OCI-LY7 (cell line): ENCODE measurements around the gene RAD51B. TPM values are rescaled to one million over a fixed set of nuclear protein-coding genes. Genes with fewer than 3 reads are reported as not detected.

Experiments used
- BruUV-seq: library from RNA; stranded (reverse); fragments of 400-500 nt; replicated peaks from 2 replicates; lab custom pipeline; 2021; lab: Mats Ljungman, UMichigan
- CTCF ChIA-PET: fragments of 300-600 bp; sonication (Branson Sonifier 250); formaldehyde crosslinking; loops from one replicate; lab custom pipeline; 2022; ENCODE audit warnings: antibody characterized with exemption; ENCODE audit not compliant: unreplicated experiment; lab: Charles Lee
- POLR2A ChIA-PET: fragments of 300-600 bp; sonication (Branson Sonifier 250); formaldehyde crosslinking; loops from one replicate; lab custom pipeline; 2022; ENCODE audit warnings: antibody characterized with exemption; lab: Charles Lee
- DNase-seq: peaks from one replicate; pipeline ENCODE4 v3.0.0-alpha.2; 2015; ENCODE audit warnings: low spot score
- H2AFZ ChIP-seq: fragments of 200-600 bp; sonication (generic), shearing (Covaris generic); 2 replicates; pipeline ENCODE4 v1.6.1; 2014; ENCODE audit warnings: mild to moderate bottlenecking, antibody characterized with exemption, low read length, moderate library complexity
- H3K27ac ChIP-seq: fragments of 200-600 bp; sonication (generic); 2 replicates; pipeline ENCODE4 v1.5.1; 2014; ENCODE audit warnings: mixed run types, low read depth, mild to moderate bottlenecking, moderate library complexity, low read length, inconsistent platforms; ENCODE audit not compliant: poor library complexity, severe bottlenecking
- H3K36me3 ChIP-seq: fragments of 200-600 bp; sonication (generic); 2 replicates; pipeline ENCODE4 v1.6.1; 2014; ENCODE audit warnings: mild to moderate bottlenecking, antibody characterized with exemption, low read length, moderate library complexity, mixed read lengths; ENCODE audit not compliant: insufficient read depth
- H3K4me1 ChIP-seq: fragments of 200-600 bp; sonication (generic); 2 replicates; pipeline ENCODE4 v1.5.1; 2014; ENCODE audit warnings: mild to moderate bottlenecking, low read length; ENCODE audit not compliant: insufficient read depth, poor library complexity, severe bottlenecking
- H3K4me2 ChIP-seq: fragments of 200-600 bp; sonication (generic); 2 replicates; pipeline ENCODE4 v1.6.1; 2014; ENCODE audit warnings: mild to moderate bottlenecking, low read length
- H3K4me3 ChIP-seq: fragments of 200-600 bp; sonication (generic); 2 replicates; pipeline ENCODE4 v1.5.1; 2014; ENCODE audit warnings: mild to moderate bottlenecking, low read depth, low read length; ENCODE audit not compliant: poor library complexity, severe bottlenecking
- H3K79me2 ChIP-seq: fragments of 200-600 bp; sonication (generic); 2 replicates; pipeline ENCODE4 v1.6.1; 2016; ENCODE audit warnings: low read depth, mild to moderate bottlenecking, low read length, moderate library complexity, mixed read lengths; ENCODE audit not compliant: insufficient read depth
- H3K9me2 ChIP-seq: fragments of 200-600 bp; sonication (generic); 2 replicates; pipeline ENCODE4 v1.6.1; 2016; ENCODE audit warnings: mild to moderate bottlenecking, low read length, mixed read lengths; ENCODE audit not compliant: insufficient read depth
- H3K9me3 ChIP-seq: fragments of 200-600 bp; sonication (generic); 2 replicates; pipeline ENCODE4 v1.6.1; 2014; ENCODE audit warnings: mild to moderate bottlenecking, mixed run types, low read length, mixed read lengths
- H4K20me1 ChIP-seq: fragments of 200-600 bp; sonication (generic); 2 replicates; pipeline ENCODE4 v1.6.1; 2014; ENCODE audit warnings: mild to moderate bottlenecking, antibody characterized with exemption, low read length, moderate library complexity, mixed read lengths; ENCODE audit not compliant: insufficient read depth
- CTCF ChIP-seq: fragments of 200-600 bp; sonication (generic); conservative IDR thresholded peaks from 2 replicates; pipeline ENCODE4 v1.5.1; 2014; ENCODE audit warnings: mild to moderate bottlenecking, antibody characterized with exemption, low read length, moderate library complexity, mixed read lengths
- EZH2phosphoT487 ChIP-seq: fragments of 200-600 bp; sonication (generic); IDR thresholded peaks from 2 replicates; pipeline ENCODE4 v1.6.1; 2018; ENCODE audit warnings: low read depth, borderline replicate concordance, mild to moderate bottlenecking, mixed run types, antibody characterized with exemption, low read length, moderate library complexity, mixed read lengths
- intact Hi-C: fragments of 100-400 bp; cut with micrococcal nuclease; formaldehyde crosslinking; loops from one replicate; pipeline ENCODE4 v1.10.0; 2022; ENCODE audit not compliant: unreplicated experiment
- total RNA-seq, 2 experiments: library from RNA; depleted of rRNA in 1 of 2; stranded (reverse); fragments of >200 nt in 1 of 2; shearing (Covaris generic) in 1 of 2; gene quantifications; 2 replicates each; pipeline ENCODE4 v1.2.3, GENCODE V29; 2014 to 2022

RAD51B gene
- total RNA-seq, 2 experiments from 2014 or later: 41.4 to 89.9 TPM

- no TSS peak for BruUV-seq
- no peak overlapping the region for H3K4me2 ChIP-seq
- no peak overlapping the region for H3K4me3 ChIP-seq
- no peak for TF ChIP-seq EZH2phosphoT487
- no peak for TF ChIP-seq CTCF
- H3K9me3 ChIP-seq: no peaks in the 10 kb centered on the region
- no peak overlapping the region for H3K27ac ChIP-seq
- H2AFZ ChIP-seq: no peak overlapping the region
- POLR2A ChIA-PET: no interaction called here
- H3K36me3 ChIP-seq: no peaks in the 10 kb centered on the region
- CTCF ChIA-PET: no interaction called here
- peaks cover 29% of the 10 kb centered on the region for H3K4me1 ChIP-seq
- DNase-seq: no peak
- H3K79me2 ChIP-seq: no peaks in the 10 kb centered on the region
- H4K20me1 ChIP-seq: no peaks in the 10 kb centered on the region
- H3K9me2 ChIP-seq: no peaks in the 10 kb centered on the region
- intact Hi-C loops: no loop called here
These were observed 577.8 kb downstream of the RAD51B start for GRCh38 chr14:68397371-68397811.

GRCh38 chr14:68397822-68398221 is 578.2 kb downstream of the RAD51B start:
- intact Hi-C loops: no loop called here
- POLR2A ChIA-PET: interaction anchor here (0.6 kb wide), 1 partner anchor 476 kb away, joined by 3 read pairs; no protein-coding TSS in a partner anchor
- Histone ChIP-seq H3K9me3 (no peaks in the 10 kb centered on the region), H2AFZ (no peak overlapping the region), H3K36me3 (no peaks in the 10 kb centered on the region), H3K4me3 (no peak overlapping the region), H3K4me2 (no peak overlapping the region), H3K79me2 (no peaks in the 10 kb centered on the region), H3K27ac (no peak overlapping the region), H3K9me2 (no peaks in the 10 kb centered on the region), H4K20me1 (no peaks in the 10 kb centered on the region), H3K4me1 (peaks cover 33% of the 10 kb centered on the region)
- no peak for DNase-seq
- TF ChIP-seq EZH2phosphoT487 (no peak), CTCF (no peak)
- CTCF ChIA-PET: no interaction called here
- no TSS peak for BruUV-seq

- DNase-seq: no peak
- H3K4me2 ChIP-seq: no peak overlapping the region
- H3K4me3 ChIP-seq: no peak overlapping the region
- H3K4me1 ChIP-seq: peaks cover 39% of the 10 kb centered on the region
- H3K27ac ChIP-seq: no peak overlapping the region
- ChIA-PET CTCF (no interaction called here), POLR2A (interaction anchor here (0.6 kb wide), 1 partner anchor 475 kb away, joined by 3 read pairs; no protein-coding TSS in a partner anchor)
- H2AFZ ChIP-seq: no peak overlapping the region
- intact Hi-C loops: no loop called here
- no peak for TF ChIP-seq CTCF
- H3K36me3 ChIP-seq: no peaks in the 10 kb centered on the region
- no TSS peak for BruUV-seq
- H3K9me2 ChIP-seq: no peaks in the 10 kb centered on the region
- no peaks in the 10 kb centered on the region for H4K20me1 ChIP-seq
- H3K9me3 ChIP-seq: no peaks in the 10 kb centered on the region
- no peaks in the 10 kb centered on the region for H3K79me2 ChIP-seq
These were observed 578.8 kb downstream of the RAD51B start for GRCh38 chr14:68398370-68398769.
